HG03066 (cell line): ENCODE data around the gene GJC1.

ENCODE experiments used
- ATAC-seq: cut with Tn5 transposase; IDR thresholded peaks from one replicate; pipeline ENCODE4 v1.9.1; 2021; ENCODE audit warnings: low read depth; ENCODE audit not compliant: unreplicated experiment

The GJC1 gene

DNA sequence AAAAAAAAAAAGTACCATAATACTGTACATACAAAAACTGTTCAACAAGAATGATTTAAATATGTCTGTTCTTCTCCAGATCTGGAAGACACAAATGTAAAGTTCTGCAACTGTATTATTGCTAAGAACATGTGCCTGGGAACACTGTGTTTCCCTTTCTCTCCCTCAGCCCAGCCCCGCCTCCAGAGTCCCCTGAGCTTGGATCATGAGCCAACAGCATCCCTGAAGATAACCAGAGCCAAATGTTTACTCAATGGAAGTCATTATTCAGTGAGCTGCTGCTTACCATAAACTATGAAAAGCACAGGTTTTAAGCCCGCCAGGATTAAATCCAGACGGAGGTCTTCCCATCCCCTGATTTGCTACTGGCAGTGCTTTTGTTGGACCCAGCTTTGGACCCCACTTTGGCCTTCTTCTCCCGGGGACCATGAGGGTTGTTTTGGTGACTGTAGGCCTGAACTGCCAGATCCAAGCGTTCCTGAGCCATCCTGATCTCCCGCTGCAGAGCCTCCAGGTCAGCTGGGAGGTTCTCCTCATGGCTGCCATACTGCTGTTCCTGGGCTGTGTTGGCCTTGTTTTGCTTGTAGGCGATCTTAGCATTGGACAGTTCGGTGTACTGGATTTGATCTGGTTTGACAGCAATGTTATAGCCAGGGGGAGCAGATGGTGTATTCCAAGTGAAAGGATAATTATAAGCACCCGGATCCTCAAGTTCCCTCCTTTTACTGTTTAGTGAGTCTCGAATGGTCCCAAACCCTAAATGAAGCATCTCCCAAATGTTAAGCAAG lies 25.6 kb downstream of the GJC1 start:
- no peak for ATAC-seq

DNA sequence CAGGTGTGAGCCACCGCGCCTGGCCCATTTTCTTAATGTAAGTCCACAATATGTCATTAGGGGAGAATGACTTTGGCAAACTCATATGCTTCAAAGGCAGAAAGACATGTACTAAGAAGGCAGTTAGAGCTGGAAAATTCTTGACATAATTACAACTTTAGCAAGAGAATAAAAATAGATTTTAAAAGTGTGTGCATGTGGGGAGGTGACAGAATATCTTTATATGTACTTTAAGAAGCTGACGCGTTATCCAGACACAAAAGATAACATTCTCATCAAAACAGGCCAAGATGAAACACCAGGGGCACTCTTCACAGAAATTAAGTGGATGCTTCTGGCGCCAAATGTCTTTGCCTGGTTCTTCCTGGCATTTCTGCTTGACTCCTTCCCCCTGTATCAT lies 28.2 kb downstream of the GJC1 start:
- no peak for ATAC-seq

DNA sequence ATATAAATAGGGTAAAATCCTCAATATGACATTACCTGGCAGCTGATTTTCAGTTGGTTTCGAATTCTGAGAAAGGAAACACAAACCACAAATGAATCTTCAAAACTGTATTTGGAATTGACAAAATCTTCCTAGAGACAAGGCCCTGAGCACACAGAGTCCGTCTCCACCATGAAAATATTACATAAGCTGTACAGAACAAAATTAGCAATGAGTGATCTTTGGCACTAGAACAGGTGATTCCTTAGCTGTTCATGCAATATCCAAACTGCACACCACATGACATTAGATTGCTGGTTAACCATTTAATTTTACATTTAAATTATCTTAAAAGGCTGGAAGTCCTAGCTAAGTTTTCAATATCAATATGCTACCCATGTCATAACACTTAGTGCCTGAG lies 31.7 kb downstream of the GJC1 start:
- no peak for ATAC-seq

DNA sequence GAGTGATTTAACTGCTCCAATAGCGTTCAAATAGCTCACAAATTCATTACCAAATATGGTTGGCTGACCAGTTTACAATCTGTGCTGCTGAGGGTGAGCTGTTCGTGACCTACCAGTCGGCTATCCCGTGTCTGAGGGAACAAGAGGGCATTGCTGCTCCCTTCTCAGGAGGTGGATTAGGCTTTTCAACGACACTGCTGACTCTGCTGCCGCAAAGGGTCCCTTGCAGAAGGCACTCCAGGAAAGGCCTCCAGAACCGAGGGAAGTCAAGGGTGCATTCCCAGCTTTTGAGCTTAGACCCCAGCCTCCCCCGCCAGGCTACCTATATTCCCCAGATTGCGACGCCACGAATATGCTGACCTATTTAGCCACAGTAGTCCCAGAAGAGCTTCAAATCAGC lies 32.3 kb downstream of the GJC1 start:
- ATAC-seq, result no peak

GRCh38 chr17:44796731-44797130 lies 33.4 kb downstream of the GJC1 start:
- ATAC-seq, result no peak

DNA sequence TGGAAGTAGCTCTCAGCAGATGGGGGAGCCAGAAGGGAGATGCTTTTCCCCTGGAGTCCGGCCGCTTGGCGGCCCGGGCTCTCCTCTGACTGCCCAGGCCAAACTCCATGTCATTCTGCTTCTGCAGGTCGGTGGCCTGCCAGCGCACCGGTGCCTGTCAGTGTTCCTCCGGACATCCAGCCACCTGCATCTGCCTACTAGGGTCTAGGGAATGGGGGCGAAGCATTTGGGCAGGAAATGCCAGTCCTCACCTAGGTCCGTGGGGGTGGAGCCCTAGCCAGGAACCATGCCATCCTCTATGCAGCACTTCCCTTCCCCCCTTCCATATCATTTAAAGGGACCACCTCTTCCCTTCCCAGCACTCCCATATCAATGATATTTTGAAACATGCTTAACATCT lies 34.2 kb downstream of the GJC1 start:
- ATAC-seq, result no peak

- no peak for ATAC-seq
Observed at GRCh38 chr17:44795421-44795820, 34.7 kb downstream of the GJC1 start.

GRCh38 chr17:44794851-44795413 lies 35.2 kb downstream of the GJC1 start:
- no peak for ATAC-seq

- ATAC-seq, result no peak
Observed at GRCh38 chr17:44793885-44794842, 35.9 kb downstream of the GJC1 start.

GRCh38 chr17:44792276-44792675 lies 37.8 kb downstream of the GJC1 start:
- ATAC-seq, result no peak

DNA sequence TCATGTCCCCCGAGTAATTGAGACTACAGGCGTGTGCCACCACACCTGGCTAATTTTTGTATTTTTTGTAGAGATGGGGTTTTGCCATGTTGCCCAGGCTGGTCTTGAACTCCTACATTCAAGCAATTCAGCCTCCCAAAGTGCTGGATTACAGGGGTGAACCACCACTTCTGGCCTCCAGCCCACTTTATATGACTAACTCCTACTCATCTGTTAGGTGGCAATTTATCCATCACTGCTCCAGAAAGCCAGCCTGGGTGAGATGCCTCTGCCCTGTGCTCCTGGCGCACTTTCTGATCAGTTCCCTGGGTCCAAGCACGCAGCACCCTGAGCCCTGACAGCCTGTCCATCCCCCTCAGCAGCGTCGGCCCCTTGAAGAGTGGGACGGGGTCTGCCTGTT lies 41.9 kb downstream of the GJC1 start:
- ATAC-seq, result no peak

DNA sequence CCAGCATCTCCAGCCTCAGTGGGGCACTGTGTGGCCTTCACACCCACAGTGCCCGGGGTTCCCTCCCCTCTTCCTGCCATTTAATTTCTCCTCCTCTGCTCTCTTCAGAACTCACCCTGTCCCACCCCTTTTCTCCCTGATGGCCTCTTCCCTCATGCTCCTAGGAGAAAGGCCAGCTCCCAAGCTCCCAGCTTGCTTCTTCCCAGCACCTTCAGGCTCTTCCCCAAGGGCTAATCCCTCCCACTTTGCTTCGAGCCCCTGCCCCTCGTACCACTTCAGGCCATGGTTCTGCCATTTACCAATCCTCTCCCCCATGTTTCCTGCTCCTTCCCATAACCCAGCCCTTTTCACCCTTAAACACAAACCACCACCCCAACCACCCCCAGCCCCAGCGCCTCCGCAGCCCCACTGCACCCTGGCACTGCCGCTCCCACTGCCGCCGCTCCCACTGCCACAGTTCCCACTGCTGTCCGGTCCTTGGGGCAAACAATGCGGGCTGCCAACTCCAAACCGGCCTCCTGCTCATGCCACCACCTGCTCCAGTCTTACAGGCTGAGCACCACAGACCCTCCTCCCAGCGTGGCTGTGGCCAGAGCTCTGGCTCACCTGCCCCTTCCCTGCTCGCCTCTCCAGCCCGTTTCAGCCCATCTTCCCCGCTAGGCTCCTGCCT lies 42.7 kb downstream of the GJC1 start:
- ATAC-seq, result no peak

GRCh38 chr17:44786551-44787081 lies 43.5 kb downstream of the GJC1 start:
- ATAC-seq, result no peak

DNA sequence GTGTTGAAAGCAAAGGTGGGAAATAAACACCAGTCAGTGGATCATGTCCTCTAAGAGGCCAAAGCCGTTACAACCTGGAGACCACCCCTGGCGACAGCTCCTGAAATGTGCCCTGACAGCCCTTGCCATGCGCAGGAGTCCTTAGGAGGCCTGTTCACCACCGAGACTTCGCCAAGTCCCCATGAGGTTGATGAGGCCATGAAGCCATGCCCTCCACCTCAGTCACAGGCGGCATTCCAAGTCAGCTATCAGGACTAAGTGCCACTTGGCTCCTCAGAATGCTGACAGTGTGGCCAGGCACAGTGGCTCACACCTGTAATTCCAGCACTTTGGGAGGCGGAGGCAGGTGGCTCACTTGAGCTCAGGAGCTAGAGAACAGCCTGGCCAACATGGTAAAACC lies 44.2 kb downstream of the GJC1 start:
- ATAC-seq, result no peak

- ATAC-seq, result no peak
Observed at GRCh38 chr17:44782326-44782850, 47.7 kb downstream of the GJC1 start.

GRCh38 chr17:44781551-44782325 lies 48.3 kb downstream of the GJC1 start:
- no peak for ATAC-seq

GRCh38 chr17:44780845-44781480 lies 49.1 kb downstream of the GJC1 start:
- ATAC-seq, result no peak

GRCh38 chr17:44780161-44780560 lies 49.9 kb downstream of the GJC1 start:
- ATAC-seq, result no peak
